ENCODE results near the gene PITPNC1.

GRCh38 chr17:67649891-67650290, 272.8 kb downstream of the PITPNC1 start:
- no peak for TF ChIP-seq POLR2A (IDR thresholded peaks at IDR 0.05)
- no peak for TF ChIP-seq CTCF (IDR thresholded peaks at IDR 0.05 in 4 of 5, conservative IDR thresholded peaks at IDR 0.05 in 1 of 5)

Measured in gastrocnemius medialis (tissue), 4 donors.